SK-N-SH treated with all-trans-retinoic acid at 6 μM for 48 hours (cell line): ENCODE data around the gene PRKAB1.

Source experiments
- BACH2 ChIP-seq: fragments of 250-450 bp; sonication (Bioruptor Pico); IDR thresholded peaks from 2 replicates; pipeline ENCODE4 v1.9.0; 2021; ENCODE audit warnings: mild to moderate bottlenecking, borderline replicate concordance
- ESRRG ChIP-seq: fragments of 250-450 bp; sonication (Bioruptor Pico); IDR thresholded peaks from 2 replicates; pipeline ENCODE4 v1.6.1; 2021; ENCODE audit warnings: mild to moderate bottlenecking
- GLIS3 ChIP-seq: fragments of 250-450 bp; sonication (Bioruptor Pico); IDR thresholded peaks from 2 replicates; pipeline ENCODE4 v1.5.0; 2020; ENCODE audit warnings: mild to moderate bottlenecking, moderate library complexity
- RARB ChIP-seq: fragments of 250-450 bp; sonication (Bioruptor Pico); IDR thresholded peaks from 2 replicates; pipeline ENCODE4 v1.8.0; 2021; ENCODE audit warnings: mild to moderate bottlenecking, moderate library complexity
- TCF4 ChIP-seq: fragments of 250-450 bp; sonication (Bioruptor Pico); IDR thresholded peaks from 2 replicates; pipeline ENCODE4 v1.8.0; 2021; ENCODE audit warnings: mild to moderate bottlenecking, moderate library complexity, borderline replicate concordance
- ZC3H10 ChIP-seq: fragments of 250-450 bp; sonication (Bioruptor Pico); IDR thresholded peaks from 2 replicates; pipeline ENCODE4 v1.5.1; 2021; ENCODE audit warnings: mild to moderate bottlenecking, moderate library complexity
- ZNF8 ChIP-seq: fragments of 450-650 bp; formaldehyde crosslinking; IDR thresholded peaks from 2 replicates; pipeline ENCODE4 v1.5.0; 2020; ENCODE audit warnings: mild to moderate bottlenecking, moderate library complexity
- TF ChIP-seq, protein P1 (sequence below): fragments of 250-450 bp; sonication (Bioruptor Pico); IDR thresholded peaks from 2 replicates; pipeline ENCODE4 v1.5.1; 2021; ENCODE audit warnings: mild to moderate bottlenecking, moderate library complexity
- TF ChIP-seq, protein P2 (sequence below): fragments of 250-450 bp; sonication (Bioruptor Pico); IDR thresholded peaks from 2 replicates; pipeline ENCODE4 v1.8.0; 2020; ENCODE audit warnings: mild to moderate bottlenecking, moderate library complexity, borderline replicate concordance

DNA sequence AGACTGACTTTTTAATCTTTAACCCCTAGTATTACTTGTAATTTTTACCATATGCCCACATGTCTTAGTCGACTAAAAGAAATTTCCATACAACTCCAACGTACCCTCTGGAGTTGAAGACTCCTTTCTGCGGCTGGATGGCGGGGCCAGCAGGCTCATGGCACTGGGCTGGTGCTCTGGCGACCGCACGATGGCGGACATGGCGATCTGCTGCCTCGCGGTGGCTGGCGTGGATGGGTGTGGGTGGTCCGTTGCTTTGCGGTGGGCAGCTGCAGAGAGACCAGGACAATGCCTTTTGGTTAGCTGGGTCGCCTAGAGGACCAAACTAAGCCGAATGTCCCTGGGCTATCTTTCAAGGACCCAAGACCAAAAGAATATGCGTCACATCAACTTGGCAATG, 50.2 kb downstream of the PRKAB1 start:
- TF ChIP-seq, protein P1, sequence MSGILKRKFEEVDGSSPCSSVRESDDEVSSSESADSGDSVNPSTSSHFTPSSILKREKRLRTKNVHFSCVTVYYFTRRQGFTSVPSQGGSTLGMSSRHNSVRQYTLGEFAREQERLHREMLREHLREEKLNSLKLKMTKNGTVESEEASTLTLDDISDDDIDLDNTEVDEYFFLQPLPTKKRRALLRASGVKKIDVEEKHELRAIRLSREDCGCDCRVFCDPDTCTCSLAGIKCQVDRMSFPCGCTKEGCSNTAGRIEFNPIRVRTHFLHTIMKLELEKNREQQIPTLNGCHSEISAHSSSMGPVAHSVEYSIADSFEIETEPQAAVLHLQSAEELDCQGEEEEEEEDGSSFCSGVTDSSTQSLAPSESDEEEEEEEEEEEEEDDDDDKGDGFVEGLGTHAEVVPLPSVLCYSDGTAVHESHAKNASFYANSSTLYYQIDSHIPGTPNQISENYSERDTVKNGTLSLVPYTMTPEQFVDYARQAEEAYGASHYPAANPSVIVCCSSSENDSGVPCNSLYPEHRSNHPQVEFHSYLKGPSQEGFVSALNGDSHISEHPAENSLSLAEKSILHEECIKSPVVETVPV (CRISPR knock-in tag), result no peak
- no peak for TF ChIP-seq GLIS3 (CRISPR knock-in tag)
- TF ChIP-seq RARB, result no peak
- no peak for TF ChIP-seq BACH2 (CRISPR knock-in tag)
- TF ChIP-seq ZC3H10, result no peak
- TF ChIP-seq ZNF8 (CRISPR knock-in tag), result no peak
- TF ChIP-seq ESRRG (CRISPR knock-in tag), result no peak
- TF ChIP-seq TCF4 (CRISPR knock-in tag), result no peak
- TF ChIP-seq, protein P2, sequence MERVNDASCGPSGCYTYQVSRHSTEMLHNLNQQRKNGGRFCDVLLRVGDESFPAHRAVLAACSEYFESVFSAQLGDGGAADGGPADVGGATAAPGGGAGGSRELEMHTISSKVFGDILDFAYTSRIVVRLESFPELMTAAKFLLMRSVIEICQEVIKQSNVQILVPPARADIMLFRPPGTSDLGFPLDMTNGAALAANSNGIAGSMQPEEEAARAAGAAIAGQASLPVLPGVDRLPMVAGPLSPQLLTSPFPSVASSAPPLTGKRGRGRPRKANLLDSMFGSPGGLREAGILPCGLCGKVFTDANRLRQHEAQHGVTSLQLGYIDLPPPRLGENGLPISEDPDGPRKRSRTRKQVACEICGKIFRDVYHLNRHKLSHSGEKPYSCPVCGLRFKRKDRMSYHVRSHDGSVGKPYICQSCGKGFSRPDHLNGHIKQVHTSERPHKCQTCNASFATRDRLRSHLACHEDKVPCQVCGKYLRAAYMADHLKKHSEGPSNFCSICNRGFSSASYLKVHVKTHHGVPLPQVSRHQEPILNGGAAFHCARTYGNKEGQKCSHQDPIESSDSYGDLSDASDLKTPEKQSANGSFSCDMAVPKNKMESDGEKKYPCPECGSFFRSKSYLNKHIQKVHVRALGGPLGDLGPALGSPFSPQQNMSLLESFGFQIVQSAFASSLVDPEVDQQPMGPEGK, result no peak
